GM18505 (cell line): ENCODE results near the gene AKAP13.

ENCODE experiments used
- ATAC-seq: cut with Tn5 transposase; IDR thresholded peaks from one replicate; pipeline ENCODE4 v1.9.1; 2021; ENCODE audit not compliant: unreplicated experiment
- POLR2A ChIP-seq: IDR thresholded peaks from 4 replicates; pipeline ENCODE4 v1.6.1; 2011; ENCODE audit warnings: borderline replicate concordance; ENCODE audit not compliant: insufficient read depth, insufficient read length; ENCODE audit errors: extremely low read depth

Gene AKAP13

DNA sequence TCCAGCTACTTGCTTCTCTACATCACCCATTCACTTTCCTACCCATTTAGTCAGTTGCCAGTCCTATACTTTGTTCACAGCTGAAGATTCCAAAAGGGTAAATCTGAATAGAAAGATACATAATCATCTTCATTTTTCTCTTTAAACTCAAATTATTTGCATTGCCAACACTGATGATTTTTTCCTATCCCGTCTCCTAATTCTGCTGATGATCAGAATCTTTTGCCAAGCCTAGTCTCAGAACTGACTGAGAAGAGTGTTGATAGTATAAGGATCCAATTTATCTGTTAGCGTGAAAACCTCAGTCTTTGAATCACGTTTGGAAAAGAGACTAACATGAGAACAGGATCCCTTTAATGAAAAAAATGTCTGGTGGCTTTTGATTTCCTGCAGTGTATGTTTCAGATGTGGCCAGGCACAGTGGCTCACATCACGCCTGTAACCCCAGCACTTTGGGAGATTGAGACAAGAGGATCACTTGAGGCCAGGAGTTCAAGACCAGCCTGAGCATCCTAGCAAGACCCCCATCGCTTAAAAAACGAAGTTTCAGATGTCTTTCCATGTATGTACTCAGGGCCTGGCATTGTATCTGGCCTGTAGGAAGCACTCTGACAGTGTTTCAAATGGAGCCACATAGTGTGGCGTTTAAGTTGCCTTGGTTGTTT is 244.9 kb downstream of the AKAP13 start:
- peak; percentile 10 for ATAC-seq
- no peak for TF ChIP-seq POLR2A

- ATAC-seq = peak; percentile 80
- no peak for TF ChIP-seq POLR2A
Measured at GRCh38 chr15:85625856-85626255, 245.5 kb downstream of the AKAP13 start.

DNA sequence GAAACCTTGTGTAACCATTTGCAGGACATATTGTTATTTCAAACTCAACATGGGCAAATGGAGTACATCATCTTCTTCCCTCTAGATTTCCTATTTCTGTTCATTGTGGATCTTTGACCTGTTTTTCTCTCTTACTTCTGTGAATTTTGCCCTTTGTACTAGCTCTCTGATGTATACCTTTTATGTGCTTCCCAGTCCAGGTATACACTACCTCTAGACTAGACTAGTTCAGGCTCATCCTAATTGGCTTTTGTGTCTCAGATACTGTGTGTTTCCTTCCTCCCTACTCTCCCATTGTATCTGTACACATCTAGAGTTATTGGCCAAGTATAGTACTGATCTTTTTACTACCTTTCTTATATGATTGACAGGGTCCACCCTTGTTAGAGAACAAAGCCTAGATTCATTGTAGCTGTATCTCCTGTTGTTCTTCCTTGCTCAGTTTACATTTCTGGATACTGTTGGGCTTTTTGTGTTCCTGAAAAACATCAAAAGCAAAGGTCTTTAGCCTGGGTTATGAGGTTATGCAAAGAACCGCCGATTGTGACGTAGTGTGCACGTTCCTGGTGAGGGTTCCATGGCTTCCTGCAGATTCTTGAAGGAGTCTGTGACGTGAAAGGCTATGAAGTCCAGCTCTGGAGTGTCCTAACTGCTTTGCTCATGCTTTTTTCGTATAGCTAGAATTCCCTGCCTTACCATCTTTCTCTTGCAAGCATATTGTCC is 247.0 kb downstream of the AKAP13 start:
- TF ChIP-seq POLR2A = no peak
- no peak for ATAC-seq

DNA sequence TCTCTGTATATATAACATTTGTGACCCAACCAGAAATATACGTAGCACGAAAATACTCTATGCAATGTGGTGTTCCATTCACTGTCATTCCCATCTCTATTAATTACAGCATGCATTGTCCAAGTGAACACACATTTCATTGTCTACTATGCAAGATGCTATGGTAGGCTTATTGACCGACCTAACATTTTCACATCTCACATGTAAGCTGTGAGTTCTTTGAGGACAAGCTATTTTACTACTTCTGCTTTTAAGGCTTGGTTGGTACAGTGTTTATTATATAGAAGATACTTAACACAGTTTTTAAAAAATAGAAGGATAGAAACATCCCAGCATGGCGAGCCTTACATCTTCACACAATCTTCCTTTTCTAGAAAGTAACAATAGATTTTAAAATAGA is 249.9 kb downstream of the AKAP13 start:
- ATAC-seq = no peak

GRCh38 chr15:85631018-85631417 is 250.6 kb downstream of the AKAP13 start:
- ATAC-seq = no peak
- TF ChIP-seq POLR2A = no peak

More for the DNA sequence above, 249.9 kb downstream of the AKAP13 start:
- TF ChIP-seq POLR2A = no peak

DNA sequence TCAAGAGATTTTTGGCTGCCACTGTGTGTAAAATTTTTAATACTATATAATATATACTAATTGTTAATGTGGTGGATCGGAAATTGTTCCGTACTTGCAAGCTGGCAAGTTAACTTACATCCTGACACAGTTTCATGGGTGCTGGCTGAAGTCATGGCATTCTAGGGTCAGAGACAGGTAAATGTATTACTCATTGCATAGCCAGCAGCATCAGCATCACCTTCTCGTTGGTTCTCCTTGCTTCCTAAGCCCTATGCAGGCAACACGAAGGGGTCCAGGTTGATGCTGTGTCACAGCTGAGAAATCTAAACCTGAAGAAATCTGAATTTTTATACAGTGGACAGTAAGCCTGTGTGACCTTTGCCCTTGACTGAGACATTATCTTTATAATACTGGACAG is 251.6 kb downstream of the AKAP13 start:
- TF ChIP-seq POLR2A = no peak
- no peak for ATAC-seq

GRCh38 chr15:85633859-85634258 is 253.5 kb downstream of the AKAP13 start:
- TF ChIP-seq POLR2A = no peak
- no peak for ATAC-seq

- ATAC-seq = no peak
- TF ChIP-seq POLR2A = no peak
Measured at GRCh38 chr15:85636351-85636750, 255.9 kb downstream of the AKAP13 start.

DNA sequence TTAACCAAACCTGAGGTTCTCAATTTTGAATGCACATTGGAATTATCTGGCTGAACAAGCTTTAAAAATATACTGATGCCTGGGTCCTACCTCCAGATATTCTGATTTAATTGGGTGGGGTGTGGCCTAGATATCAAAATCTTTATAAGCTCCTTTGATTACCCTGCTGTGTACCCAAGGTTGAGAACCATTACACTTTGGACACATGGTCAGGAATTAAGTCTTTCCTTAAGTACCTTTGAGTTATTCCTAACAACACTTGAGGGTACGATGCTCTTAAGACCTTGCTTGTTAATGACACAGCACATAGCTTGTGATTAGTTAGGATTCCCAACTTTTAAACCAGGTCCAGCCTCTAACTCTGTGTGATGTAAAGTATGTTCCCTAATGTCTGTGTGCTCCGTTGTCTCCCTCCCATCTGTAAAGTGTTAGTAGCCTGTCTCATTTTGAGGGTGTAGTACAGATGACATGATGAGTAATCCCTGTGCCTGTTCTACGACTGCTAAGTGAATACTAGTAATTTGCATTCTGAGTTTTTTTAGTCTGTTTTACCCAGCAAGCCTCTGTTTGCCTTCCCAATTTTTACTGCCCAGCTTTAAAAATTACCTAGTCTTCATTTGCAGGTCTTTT is 259.5 kb downstream of the AKAP13 start:
- no peak for ATAC-seq
- TF ChIP-seq POLR2A = no peak

DNA sequence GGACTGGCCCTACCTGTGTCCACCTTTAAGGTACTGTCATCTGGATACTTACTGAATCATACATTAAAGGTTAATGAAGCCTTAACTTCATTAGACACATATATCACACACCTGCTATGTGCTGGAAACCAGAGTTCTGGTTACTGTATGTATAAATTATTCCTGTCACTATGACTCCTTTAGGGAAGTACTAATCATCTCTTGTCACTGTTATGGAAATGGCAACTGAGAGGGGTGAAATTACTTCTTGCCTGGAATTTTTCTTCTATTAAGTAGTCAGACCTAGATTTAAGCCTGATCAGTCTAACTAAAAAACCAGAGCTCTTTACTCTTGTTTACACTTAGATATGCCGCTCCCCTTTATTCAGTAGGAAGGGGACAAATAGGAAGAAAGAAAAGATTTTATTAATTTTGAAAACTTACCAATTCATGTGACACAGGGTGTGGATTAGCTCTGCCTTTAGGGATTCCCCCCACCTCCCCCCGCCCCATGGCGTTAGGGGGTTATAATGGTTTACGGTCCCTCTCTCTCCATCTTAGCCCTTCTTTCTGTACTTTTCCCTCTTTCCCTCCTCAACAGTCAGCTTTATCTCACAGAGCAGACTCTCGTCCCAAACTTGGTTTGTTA is 261.8 kb downstream of the AKAP13 start:
- ATAC-seq = no peak
- no peak for TF ChIP-seq POLR2A

DNA sequence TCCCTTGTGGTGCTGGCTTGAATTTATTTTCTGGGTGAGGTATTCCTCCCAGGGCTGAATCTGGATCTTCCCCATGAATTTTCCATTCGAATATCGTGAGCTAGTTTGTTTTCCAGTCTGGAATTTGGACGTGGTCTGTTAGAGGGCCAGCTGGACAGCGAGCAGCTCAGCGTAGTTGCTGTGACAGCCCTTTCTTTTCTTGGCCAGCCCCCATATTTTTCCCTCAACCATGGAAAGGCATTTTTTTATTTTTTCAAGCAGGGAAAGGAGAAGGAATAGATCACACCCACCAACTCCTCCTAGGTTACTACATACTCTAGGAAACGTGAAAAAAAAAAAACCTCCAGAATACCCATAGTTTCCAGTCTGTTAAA is 262.3 kb downstream of the AKAP13 start:
- no peak for ATAC-seq
- TF ChIP-seq POLR2A = no peak

DNA sequence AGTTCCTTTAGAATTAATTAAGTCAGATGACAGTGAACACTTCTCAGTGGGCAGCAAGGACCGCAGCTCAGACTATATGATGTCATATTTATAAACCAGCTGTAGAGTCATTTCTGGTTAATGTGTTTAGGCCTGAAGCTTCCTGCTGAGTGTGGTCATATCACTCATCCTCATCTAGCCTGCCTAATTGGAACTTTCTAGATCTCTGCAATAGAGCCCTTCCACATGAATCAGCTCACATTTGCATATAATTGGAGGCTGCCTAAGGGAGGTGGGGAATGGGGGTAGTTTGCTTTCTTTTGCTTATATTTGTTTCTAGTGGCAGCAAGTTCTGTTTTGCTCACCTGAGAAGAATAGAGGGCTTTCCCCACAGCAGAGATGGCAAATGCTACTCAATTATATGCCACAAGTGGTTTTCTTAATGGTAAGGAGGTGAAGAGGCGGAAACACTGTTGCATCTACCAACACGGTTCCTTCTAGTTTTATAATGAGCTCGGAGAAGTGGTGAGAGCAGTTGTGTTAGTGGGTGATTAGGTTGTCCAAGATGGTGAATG is 266.2 kb downstream of the AKAP13 start:
- peak; percentile 64 for ATAC-seq
- TF ChIP-seq POLR2A = no peak

GRCh38 chr15:85649372-85649771 is 269.0 kb downstream of the AKAP13 start:
- ATAC-seq = no peak
- TF ChIP-seq POLR2A = no peak
